Measurements from ENCODE around the gene VPS33A. TPM values are rescaled to one million over a fixed set of nuclear protein-coding genes. Genes with fewer than 3 reads are reported as not detected.

The VPS33A gene
- total and polyA plus RNA-seq, 2 of the 8 experiments (the other 6 are each of a cell fraction or from before 2014, with no cell fraction given): 16.4 to 41.8 TPM

DNA sequence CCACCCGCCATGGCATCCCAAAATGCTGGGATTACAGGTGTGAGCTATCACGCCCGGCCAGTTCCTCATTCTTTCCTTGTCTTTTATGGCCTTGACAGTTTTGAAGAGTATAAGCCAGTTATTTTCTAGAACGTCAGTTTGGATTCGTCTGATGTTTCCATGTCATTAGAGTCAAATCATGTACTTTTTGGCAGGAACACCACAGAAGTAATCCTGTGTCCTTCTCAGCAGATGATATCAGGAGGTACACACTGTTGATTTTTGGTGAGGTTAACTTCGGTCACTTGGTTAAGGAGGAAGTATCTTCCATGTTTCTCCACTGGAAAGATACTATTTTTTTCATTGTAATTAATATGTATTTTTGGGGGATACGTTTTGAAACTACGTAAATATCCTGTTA, 25.1 kb upstream of the VPS33A start (continued):
- TF ChIP-seq GABPA (IDR thresholded peaks at IDR 0.05; ENCODE audit: borderline replicate concordance, insufficient read depth, low read length) (no peak), SP4 (IDR thresholded peaks at IDR 0.05; ENCODE audit: low read length) (no peak)
- TF ChIP-seq, protein P1, sequence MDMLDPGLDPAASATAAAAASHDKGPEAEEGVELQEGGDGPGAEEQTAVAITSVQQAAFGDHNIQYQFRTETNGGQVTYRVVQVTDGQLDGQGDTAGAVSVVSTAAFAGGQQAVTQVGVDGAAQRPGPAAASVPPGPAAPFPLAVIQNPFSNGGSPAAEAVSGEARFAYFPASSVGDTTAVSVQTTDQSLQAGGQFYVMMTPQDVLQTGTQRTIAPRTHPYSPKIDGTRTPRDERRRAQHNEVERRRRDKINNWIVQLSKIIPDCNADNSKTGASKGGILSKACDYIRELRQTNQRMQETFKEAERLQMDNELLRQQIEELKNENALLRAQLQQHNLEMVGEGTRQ (IDR thresholded peaks at IDR 0.05; ENCODE audit: low read length): no peak
